Measurements from ENCODE around the gene MBOAT1.

Gene MBOAT1

DNA sequence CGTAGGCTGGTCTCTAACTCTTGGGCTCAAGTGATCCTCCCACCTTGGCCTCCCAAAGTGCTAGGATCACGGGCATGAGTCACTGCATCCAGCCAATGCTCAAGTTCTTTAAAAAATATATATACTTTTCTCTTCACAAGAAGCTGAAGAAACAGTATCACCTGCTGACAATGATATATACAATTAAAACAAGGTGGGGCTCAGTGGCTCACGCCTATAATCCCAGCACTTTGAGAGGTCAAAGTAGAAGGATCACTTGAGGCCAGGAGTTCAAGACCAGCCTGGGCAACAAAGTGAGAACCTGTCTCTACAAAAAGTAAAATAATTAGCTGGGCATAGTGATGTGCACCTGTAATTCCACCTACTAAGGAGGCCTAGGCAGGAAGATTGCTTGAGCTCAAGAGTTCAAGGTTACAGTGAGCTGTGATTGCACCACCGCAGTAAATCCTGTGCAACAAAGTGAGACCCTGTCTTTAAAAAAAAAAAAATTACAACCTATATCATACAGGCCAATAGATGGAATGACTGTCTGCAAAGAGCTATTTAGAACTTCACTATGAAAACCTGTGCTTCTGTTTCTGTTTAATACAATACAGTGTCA, 36.4 kb downstream of the MBOAT1 start:
- no peak overlapping the region for H2BK5ac ChIP-seq (ENCODE audit: low read depth, low read length, poor library complexity, severe bottlenecking)
- no peak overlapping the region for H4K8ac ChIP-seq (ENCODE audit: low read length)
- H3K23ac ChIP-seq (ENCODE audit: low read length in 2 of 2): no peak overlapping the region
- H2AFZ ChIP-seq (ENCODE audit: low read depth, low read length): no peak overlapping the region
- no peak overlapping the region for H3K18ac ChIP-seq (ENCODE audit: low read depth in 1 of 2, low read length in 2 of 2)
- no peak overlapping the region for H3K9ac ChIP-seq (ENCODE audit: low read length)
- no peaks in the 10 kb centered on the region for H3K4me1 ChIP-seq (ENCODE audit: control insufficient read depth, insufficient read depth, low read depth, low read length)
- WGBS: 98% methylated on average over 4 of the region's 4 CpGs
- no peak overlapping the region for H2BK12ac ChIP-seq (ENCODE audit: low read length in 2 of 2)
- no peak overlapping the region for H4K91ac ChIP-seq (ENCODE audit: low read length)
- H2BK120ac ChIP-seq (ENCODE audit: low read depth, low read length): no peak overlapping the region
- no peak overlapping the region for H3K4me3 ChIP-seq (ENCODE audit: insufficient read depth in 1 of 2, low read depth in 1 of 2, low read length in 2 of 2)
- no peaks in the 10 kb centered on the region for H3K9me3 ChIP-seq (ENCODE audit: control insufficient read depth, low read length)
- DNase-seq: no peak
- H3K36me3 ChIP-seq (ENCODE audit: control insufficient read depth in 1 of 2, insufficient read depth in 2 of 2, low read depth in 1 of 2, low read length in 2 of 2): no peaks in the 10 kb centered on the region
- no peak overlapping the region for H3K4ac ChIP-seq (ENCODE audit: low read depth in 1 of 2, low read length in 2 of 2)
- no peak overlapping the region for H2AK5ac ChIP-seq (ENCODE audit: low read length, severe bottlenecking)
- no peak overlapping the region for H3K27ac ChIP-seq (ENCODE audit: low read length, poor library complexity, severe bottlenecking)
- no peaks in the 10 kb centered on the region for H3K27me3 ChIP-seq (ENCODE audit: control insufficient read depth in 1 of 2, insufficient read depth in 1 of 2, low read length in 2 of 2)
- H2BK15ac ChIP-seq (ENCODE audit: low read depth, poor library complexity, severe bottlenecking): no peak overlapping the region
- no peaks in the 10 kb centered on the region for H3K79me1 ChIP-seq (replicated peaks; ENCODE audit: low read length, poor library complexity, severe bottlenecking)
- H3K14ac ChIP-seq (ENCODE audit: low read length in 2 of 2): no peak overlapping the region
- H3K4me2 ChIP-seq (ENCODE audit: low read length, poor library complexity, severe bottlenecking): no peak overlapping the region

GRCh38 chr6:20173833-20174792, 38.2 kb downstream of the MBOAT1 start:
- Histone ChIP-seq H3K9me3 (ENCODE audit: control insufficient read depth, low read length) (no peaks in the 10 kb centered on the region), H2BK12ac (ENCODE audit: low read length in 2 of 2) (peak overlapping the region in 1 of 2 experiments; percentile 54), H3K4me3 (ENCODE audit: insufficient read depth in 1 of 2, low read depth in 1 of 2, low read length in 2 of 2) (no peak overlapping the region), H2BK120ac (ENCODE audit: low read depth, low read length) (no peak overlapping the region), H2BK15ac (ENCODE audit: low read depth, poor library complexity, severe bottlenecking) (no peak overlapping the region), H3K27me3 (ENCODE audit: control insufficient read depth in 1 of 2, insufficient read depth in 1 of 2, low read length in 2 of 2) (no peaks in the 10 kb centered on the region), H3K4me2 (ENCODE audit: low read length, poor library complexity, severe bottlenecking) (no peak overlapping the region), H3K14ac (ENCODE audit: low read length in 2 of 2) (no peak overlapping the region), H2BK5ac (ENCODE audit: low read depth, low read length, poor library complexity, severe bottlenecking) (no peak overlapping the region), H4K8ac (ENCODE audit: low read length) (no peak overlapping the region), H3K23ac (ENCODE audit: low read length in 2 of 2) (no peak overlapping the region), H3K9ac (ENCODE audit: low read length) (no peak overlapping the region), H2AFZ (ENCODE audit: low read depth, low read length) (no peak overlapping the region), H2AK5ac (ENCODE audit: low read length, severe bottlenecking) (no peak overlapping the region), H3K36me3 (ENCODE audit: control insufficient read depth in 1 of 2, insufficient read depth in 2 of 2, low read depth in 1 of 2, low read length in 2 of 2) (no peaks in the 10 kb centered on the region), H3K18ac (ENCODE audit: low read depth in 1 of 2, low read length in 2 of 2) (no peak overlapping the region), H3K4ac (ENCODE audit: low read depth in 1 of 2, low read length in 2 of 2) (no peak overlapping the region), H3K27ac (ENCODE audit: low read length, poor library complexity, severe bottlenecking) (no peak overlapping the region), H3K79me1 (replicated peaks; ENCODE audit: low read length, poor library complexity, severe bottlenecking) (no peaks in the 10 kb centered on the region), H4K91ac (ENCODE audit: low read length) (no peak overlapping the region), H3K4me1 (ENCODE audit: control insufficient read depth, insufficient read depth, low read depth, low read length) (no peaks in the 10 kb centered on the region)
- WGBS: 78% methylated on average over 12 of the region's 13 CpGs
- DNase-seq: peak; percentile 18

- no peak overlapping the region for H3K9ac ChIP-seq (ENCODE audit: low read length)
- H4K91ac ChIP-seq (ENCODE audit: low read length): no peak overlapping the region
- no peaks in the 10 kb centered on the region for H3K9me3 ChIP-seq (ENCODE audit: control insufficient read depth, low read length)
- H3K36me3 ChIP-seq (ENCODE audit: control insufficient read depth in 1 of 2, insufficient read depth in 2 of 2, low read depth in 1 of 2, low read length in 2 of 2): no peaks in the 10 kb centered on the region
- H3K27me3 ChIP-seq (ENCODE audit: control insufficient read depth in 1 of 2, insufficient read depth in 1 of 2, low read length in 2 of 2): no peaks in the 10 kb centered on the region
- no peak overlapping the region for H3K4me2 ChIP-seq (ENCODE audit: low read length, poor library complexity, severe bottlenecking)
- no peak overlapping the region for H3K4ac ChIP-seq (ENCODE audit: low read depth in 1 of 2, low read length in 2 of 2)
- H2AFZ ChIP-seq (ENCODE audit: low read depth, low read length): no peak overlapping the region
- 100% methylated on average over 2 of the region's 3 CpGs for whole genome bisulfite sequencing
- H3K23ac ChIP-seq (ENCODE audit: low read length in 2 of 2): no peak overlapping the region
- H3K4me1 ChIP-seq (ENCODE audit: control insufficient read depth, insufficient read depth, low read depth, low read length): no peaks in the 10 kb centered on the region
- H4K8ac ChIP-seq (ENCODE audit: low read length): no peak overlapping the region
- H3K18ac ChIP-seq (ENCODE audit: low read depth in 1 of 2, low read length in 2 of 2): peak overlapping the region in 1 of 2 experiments; percentile 11
- H2AK5ac ChIP-seq (ENCODE audit: low read length, severe bottlenecking): no peak overlapping the region
- H2BK15ac ChIP-seq (ENCODE audit: low read depth, poor library complexity, severe bottlenecking): no peak overlapping the region
- H3K79me1 ChIP-seq (replicated peaks; ENCODE audit: low read length, poor library complexity, severe bottlenecking): no peaks in the 10 kb centered on the region
- H2BK120ac ChIP-seq (ENCODE audit: low read depth, low read length): no peak overlapping the region
- no peak overlapping the region for H3K4me3 ChIP-seq (ENCODE audit: insufficient read depth in 1 of 2, low read depth in 1 of 2, low read length in 2 of 2)
- DNase-seq: no peak
- H3K14ac ChIP-seq (ENCODE audit: low read length in 2 of 2): no peak overlapping the region
- no peak overlapping the region for H2BK5ac ChIP-seq (ENCODE audit: low read depth, low read length, poor library complexity, severe bottlenecking)
- H2BK12ac ChIP-seq (ENCODE audit: low read length in 2 of 2): peak overlapping the region in 1 of 2 experiments; percentile 54
- no peak overlapping the region for H3K27ac ChIP-seq (ENCODE audit: low read length, poor library complexity, severe bottlenecking)
These were observed 39.3 kb downstream of the MBOAT1 start for GRCh38 chr6:20172842-20173456.

Data from mesenchymal stem cell (in vitro differentiated cells and primary cell).